HG02763 (cell line): ENCODE results near the gene ZG16B.

ENCODE experiments used
- ATAC-seq: cut with Tn5 transposase; IDR thresholded peaks from one replicate; pipeline ENCODE4 v1.9.1; 2021; ENCODE audit warnings: mild to moderate bottlenecking, moderate library complexity; ENCODE audit not compliant: unreplicated experiment

The ZG16B gene, protein sequence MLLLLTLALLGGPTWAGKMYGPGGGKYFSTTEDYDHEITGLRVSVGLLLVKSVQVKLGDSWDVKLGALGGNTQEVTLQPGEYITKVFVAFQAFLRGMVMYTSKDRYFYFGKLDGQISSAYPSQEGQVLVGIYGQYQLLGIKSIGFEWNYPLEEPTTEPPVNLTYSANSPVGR

DNA sequence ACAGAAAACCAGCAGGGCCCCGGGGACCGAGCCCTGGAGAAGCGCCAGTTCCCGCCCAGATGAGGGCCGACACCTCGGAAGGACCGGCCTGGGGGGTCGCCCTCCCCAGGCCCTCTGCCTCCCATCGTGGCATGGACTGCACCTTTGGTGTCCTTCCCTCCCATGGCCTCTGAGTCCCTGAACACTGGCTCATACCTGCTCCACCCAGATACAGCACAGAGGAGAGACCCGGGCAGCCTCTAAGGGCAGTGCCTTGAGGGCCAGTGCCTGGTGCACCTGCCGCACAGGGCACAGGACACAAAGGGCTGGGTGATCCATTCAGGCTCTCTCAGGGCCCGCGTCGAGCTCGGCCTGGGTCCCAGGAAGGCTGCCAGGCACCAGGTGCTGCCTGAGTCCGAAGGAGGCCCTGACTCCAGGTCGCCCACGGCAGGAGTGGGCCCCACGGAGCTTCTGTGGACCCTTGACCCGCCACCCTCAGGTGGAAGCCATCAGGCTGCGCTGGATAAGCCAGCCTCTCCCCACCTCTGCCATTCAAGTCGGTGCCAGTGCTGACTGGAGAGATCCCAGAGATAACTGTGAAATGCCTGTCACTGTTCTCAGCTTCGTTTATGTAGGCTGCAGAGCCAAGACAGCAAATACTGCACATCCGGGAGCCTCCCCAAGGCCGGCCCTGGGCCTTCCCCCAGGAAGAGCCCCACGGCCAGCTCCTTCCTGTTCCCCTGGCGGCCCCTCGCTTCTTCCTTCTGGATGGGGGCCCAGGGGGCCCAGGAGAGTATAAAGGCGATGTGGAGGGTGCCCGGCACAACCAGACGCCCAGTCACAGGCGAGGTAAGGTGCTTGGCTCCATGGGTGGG is at the start of gene ZG16B:
TSS of gene ZG16B (plus strand) at position 803 of the 854 bp plus-strand sequence. CDS start 139 bp downstream, outside the sequence.
- no peak for ATAC-seq

DNA sequence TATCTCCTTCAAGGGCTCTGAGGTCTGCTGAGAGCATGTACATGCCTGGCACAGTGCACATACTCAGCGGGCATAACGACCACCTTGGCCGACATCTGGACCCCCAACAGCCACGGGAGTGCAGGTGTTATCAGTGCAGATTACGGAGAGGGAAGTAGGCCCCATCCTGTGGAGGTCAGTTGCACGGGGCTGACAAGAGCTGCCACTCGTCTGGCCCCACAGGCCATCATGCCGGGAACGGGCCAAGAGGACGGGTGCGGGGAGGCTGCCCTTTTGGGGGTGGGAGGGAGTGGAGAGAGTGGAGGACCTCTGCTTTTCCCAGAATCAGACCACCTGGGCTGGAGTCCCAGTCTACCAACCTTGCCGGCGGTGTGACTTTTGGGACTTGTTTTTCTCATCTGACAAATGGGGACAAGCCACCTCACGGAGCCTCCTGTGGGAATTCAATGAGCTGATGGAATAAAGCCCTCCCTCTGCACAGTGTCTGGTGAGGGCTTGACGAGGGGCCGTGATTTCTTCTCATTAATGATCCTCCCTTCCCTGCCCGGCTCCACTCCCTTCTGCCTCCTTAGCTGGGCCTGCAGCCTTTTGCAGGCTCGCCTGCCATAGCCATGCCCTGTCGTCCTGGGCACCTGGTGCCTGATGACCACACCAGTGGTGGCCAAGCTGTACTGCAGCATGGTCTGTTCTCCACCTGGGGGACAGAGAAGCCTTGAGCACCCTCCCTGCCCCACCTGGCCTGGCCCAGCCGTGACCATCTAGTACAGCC is 47.3 kb upstream of the ZG16B start:
- no peak for ATAC-seq

DNA sequence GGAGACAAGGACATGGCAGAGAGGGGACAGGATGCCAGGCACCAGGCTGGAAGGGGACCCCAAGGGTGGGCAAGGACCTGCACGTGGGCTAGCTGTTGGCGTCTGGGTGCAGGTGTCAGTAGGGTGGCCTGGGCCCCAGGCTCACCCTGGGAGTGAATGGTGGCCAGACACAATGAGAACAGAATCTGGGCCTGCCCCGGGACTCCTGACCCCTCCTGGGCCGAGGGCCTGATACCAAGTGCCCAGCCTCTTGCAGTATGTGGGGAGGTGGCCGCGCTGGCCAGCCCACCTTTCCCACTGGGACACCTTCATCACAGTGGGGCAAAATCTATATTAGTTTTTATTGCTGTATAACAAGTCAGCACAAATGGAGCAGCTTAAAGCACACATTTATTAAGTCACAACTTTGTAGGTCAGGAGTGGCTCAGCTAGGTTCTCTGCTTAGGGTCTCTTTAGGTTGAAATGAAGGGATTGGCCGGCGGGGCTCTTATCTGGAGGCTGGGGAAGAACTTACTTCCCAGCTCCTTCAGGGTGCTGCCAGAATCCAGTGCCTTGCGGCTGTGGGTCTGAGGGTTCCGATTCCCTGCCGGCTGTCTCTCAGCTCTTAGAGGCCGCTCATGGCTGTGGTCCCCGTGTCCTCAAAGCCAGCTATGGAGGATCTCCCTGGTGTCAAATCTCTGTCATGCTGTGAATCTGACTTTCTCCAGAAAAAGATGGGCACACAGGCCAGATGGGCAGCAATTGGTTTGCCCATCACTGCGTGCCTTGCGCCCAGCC is 46.3 kb upstream of the ZG16B start:
- no peak for ATAC-seq

DNA sequence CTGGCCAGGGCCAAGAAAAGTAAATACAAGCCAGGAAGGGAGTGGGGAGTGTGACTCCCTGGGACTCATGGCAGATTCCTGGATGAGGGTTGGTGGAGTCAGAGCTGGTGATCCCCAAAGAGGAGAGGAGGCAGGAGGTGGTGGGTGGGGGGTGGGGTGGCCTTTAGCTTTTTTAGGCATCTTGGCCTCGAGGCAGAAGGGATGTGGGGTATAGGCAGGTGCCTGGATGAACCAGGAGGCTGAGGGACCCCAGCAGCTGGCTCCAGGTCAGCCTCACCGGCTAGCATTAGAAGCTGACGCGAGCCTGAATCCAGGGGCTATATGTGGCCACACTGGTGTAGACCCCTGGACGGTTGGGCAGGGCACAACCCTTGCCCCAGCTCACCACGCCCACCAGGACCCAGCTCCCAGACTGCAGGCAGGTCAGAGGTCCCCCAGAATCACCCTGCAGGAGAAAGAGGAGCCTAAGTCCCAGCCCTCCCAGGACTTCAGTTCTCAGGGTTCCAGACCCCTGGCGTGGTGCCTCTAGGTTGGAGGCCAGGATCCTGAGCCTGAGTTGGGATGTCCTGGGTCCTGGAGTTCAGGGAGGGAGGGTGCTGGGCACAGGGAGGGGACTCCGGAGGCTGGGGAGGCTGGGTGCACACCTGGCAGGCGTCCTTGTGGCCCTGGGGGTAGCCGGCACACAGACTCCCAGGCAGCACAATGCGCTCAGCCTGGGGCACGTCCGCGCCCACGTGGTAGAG is 45.6 kb upstream of the ZG16B start:
- no peak for ATAC-seq

DNA sequence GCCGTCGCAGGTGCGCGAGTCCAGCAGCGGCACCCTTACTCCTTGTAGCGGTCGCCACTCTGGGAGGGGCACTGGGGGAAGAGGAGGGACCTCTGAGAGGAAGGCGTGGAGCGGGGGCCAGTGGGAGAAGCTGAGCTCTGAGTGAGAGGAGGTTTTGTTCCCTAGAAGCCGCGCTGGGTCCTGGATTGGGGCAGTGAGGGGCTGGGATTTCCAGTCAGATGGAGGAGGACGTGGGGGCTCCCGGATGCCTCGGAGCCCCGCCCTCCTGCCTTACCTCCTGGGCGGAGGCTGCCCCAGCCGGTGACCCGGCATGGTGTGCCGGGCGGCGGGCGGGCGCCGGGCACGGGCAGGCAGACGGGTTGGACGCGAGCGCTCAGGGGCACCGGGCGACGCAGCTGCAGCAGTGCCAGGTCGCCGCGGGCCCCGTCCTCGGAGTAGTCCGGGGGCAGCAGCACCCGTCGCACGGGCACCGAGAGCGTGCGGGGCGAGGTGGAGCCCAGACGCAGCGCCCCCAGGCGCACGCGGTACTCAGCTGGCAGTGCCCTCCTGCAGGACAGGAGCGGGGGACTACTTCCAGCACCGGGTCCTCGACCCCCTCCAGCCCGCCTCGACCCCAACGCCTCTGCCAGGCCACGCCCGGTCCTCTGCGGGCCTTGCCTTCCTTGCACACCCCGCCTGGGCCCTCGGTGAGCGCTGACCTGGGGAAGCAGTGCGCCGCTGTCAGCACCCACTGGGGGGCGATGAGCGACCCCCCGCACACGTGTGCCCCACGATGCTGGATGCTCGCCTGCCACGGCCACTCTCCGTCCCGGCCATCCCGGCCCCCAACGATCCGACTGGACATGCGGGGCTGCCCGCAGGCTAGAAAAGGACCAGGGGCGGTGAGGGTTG is 44.8 kb upstream of the ZG16B start:
- no peak for ATAC-seq

DNA sequence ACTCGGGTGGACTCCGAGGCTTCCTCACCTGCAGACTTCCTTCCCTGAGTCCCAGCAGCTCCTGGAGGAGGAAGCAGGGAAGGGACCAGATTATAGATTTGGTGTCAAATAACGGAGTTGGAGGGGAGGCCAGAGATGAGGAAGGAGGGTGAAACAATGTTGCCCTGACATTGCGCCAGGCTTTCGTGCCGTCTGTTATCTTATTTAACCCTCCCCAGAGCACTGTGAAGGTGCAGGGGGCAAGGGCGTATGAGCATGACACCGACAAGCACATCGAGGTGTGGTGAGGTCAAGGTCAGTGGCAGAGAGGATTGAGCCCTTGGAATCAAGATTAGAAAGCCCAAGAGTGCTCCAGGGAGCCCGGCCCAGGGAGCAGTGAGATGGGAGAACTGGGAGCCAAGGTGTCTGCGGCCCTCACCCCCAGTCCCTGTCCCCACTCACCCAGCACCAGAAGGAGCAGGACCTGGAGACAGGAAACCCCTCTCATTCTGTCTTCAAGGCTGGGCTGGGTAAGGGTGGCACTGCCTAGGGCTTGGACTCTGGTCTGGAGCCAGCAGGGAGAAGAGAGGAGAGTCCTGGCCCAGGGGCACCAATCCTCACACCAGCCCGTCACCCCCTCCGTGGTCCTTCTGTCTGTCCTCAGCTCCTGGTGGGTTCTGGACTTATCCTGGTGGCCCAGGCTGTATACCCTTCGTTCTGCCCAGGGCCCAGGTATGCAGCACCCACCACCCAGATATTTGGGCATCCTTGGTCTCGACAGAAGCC is 43.9 kb upstream of the ZG16B start:
- no peak for ATAC-seq

DNA sequence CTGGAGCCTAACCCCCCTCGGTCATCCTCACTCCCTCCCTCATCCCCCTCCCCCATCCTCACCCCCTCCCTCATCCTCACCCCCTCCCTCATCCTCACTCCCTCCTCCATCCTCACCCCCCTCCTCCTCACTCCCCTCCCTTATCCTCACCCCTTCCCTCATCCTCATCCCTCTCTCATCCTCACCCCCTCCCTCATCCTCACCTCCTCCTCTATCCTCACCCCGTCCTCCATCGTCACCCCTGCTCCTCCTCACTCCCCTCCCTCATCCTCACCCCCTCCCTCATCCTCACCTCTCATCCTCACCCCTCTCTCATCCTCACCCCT is 43.3 kb upstream of the ZG16B start:
- ATAC-seq = no peak

DNA sequence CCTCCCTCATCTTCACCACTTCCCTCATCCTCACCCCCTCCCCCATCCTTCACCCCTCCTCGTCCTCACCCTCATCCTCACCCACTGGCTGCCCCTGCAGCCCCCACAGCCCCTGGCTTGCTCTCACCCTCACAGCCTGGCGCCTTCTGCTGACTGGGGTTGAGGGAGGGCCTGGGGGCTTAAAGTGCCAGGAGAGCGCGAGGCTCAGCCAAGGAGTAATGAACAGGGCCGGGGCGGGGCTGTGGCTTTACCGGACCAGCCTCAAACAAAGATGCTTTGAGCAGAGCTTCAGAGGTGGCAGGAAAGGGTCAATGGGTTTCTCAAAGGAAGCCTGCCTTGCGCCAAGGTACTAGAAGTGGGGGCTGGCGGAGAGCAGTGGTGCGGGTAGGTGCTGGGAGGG is 42.7 kb upstream of the ZG16B start, which contains the start of gene PRSS33:
TSS of gene PRSS33 (minus strand) at position 155 of the 400 bp plus-strand sequence. CDS start 1,013 bp downstream, outside the sequence.
- ATAC-seq = no peak

DNA sequence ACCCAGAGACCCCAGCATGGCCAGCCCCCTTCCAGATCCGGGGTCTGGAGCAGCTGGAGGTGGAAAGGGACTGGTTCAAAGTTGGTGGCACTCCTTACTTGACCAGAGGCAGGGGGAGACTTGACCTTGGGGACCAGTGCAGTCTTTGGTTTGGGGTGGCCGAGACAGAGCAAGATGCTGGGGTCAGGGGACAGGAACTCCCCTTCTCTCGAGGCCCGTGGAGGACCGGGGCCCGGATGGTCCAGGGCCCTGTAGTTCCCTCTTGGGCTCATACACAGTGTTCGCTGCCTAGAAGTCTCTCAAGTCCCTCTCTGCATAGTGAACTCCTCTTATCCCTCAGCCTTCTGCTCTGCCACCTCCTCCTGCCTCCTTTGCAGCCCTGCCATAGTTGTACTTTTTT is 42.1 kb upstream of the ZG16B start:
- ATAC-seq = no peak

DNA sequence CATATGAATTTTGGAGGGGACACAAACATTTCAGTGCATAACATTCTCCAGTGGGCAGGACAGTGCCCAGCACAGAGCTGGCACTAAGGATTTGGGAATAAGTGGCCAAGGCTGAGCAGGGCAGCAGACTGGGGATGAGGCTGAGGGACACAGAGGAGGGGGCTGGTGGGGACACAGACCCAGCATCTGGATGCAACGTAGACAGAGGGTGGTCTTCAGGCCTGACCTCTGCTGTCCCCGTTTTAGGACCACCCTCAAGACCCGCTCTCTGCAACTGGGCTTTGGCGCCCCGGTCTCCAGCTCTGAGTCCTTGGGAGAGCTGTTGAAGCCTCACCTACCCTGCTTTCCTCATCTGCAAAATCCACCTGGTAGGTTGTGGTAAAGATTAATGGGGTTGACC is 39.5 kb upstream of the ZG16B start:
- no peak for ATAC-seq

DNA sequence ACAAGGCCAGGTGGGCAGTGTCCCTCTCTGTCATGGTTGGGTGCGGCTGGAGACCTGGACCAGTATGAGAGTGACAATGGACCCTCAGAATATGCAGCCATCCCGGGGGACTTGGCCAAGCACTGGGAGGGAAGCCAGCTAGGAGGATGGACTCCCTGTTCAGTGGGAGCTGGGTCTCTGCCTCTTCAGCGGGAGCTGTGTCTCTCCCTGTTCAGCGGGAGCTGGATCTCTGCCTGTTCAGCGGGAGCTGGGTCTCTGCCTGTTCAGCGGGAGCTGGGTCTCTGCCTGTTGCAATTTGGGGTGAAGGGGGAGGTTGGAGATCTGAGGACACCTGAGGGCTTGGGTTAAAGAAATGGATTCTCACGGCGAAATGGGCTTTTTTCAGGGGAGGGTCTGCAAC is 38.9 kb upstream of the ZG16B start:
- no peak for ATAC-seq

DNA sequence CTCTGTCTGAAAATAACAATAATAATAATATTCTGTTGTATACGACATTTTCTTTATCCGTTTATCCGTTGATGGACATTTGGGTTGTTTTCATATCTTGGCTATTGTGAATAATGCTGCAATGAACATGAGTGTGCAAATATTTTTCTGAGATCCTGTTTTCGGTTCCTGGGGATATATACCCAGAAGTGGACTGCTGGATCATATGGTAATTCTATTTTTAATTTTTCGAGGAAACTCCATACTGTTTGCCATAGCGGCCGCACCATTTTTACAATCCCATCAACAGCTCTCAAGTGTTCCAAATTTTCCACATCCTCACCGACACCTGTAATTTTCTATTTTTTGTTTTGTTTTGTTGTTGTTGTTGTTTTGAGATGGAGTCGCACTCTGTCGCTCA is 37.2 kb upstream of the ZG16B start:
- ATAC-seq = no peak

DNA sequence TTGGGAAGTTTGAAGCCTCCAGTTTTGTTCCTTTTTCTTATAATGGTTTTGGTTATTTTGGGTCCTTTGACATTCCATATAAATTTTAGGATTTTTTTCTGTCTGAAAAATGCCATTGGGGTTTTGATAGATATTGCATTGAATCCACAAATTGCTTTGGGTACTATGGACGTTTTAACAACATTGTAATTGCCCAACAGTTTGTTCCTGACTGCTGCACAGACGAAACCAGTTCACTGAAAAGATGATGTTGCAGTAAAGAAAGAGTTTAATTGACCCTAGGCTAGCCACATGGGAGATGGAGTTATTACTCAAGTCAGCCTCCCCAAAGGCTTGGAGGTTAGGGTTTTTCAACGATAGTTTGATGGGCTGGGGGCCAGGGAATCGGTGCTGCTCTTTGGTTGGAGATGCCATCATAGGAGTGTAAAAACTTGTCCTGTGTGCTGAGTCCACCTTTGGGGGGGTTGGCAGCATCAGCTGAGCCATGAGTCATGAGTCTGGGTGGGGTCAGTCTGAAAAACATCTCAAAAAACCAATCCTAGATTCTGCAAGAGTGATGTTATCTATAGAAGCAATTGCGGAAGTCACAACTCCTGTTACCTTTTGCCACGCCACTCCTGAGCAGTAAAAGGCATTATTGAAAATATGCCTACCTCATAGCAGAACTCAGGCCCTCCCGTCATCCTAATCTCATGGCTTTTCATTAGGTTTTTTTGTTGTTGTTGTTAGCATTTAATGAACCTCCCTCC is 34.5 kb upstream of the ZG16B start:
- no peak for ATAC-seq

DNA sequence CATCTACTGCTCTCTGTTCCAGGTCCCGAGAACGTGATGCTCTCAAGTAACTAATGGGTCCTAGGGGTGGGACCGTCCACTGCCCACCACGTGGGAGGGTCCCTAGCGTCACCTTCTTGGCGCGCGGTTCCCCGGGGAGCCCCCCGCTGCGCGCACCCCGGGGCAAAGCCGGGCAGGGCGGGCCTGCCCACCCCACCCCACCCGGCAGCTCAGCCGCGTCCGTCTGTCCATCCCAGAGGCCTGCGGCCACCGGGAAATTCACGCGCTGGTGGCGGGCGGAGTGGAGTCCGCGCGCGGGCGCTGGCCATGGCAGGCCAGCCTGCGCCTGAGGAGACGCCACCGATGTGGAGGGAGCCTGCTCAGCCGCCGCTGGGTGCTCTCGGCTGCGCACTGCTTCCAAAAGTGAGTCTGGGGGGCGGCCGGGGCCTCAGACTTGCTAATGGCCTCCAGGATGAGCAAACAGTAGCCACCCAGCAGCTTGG is 31.3 kb upstream of the ZG16B start:
- ATAC-seq = no peak

DNA sequence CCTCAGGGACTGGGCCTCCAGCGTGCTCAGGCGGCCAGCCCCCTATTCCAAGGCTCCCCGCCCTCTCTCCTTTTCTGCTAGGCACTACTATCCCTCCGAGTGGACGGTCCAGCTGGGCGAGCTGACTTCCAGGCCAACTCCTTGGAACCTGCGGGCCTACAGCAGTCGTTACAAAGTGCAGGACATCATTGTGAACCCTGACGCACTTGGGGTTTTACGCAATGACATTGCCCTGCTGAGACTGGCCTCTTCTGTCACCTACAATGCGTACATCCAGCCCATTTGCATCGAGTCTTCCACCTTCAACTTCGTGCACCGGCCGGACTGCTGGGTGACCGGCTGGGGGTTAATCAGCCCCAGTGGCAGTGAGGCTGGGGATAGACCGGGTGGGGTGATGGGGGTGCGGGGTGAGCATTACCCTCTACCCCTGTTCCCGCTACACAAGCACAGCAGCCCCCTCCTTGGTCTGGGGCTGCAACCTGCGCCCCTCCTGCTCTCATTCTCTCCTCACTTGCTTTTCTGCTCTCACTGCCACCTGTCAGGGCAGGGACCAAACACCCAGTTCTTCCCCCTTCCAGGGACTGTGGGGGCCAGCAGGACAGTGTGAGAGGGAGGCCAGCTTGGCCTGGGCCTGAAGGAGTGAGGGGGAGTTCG is 30.8 kb upstream of the ZG16B start:
- ATAC-seq = no peak

DNA sequence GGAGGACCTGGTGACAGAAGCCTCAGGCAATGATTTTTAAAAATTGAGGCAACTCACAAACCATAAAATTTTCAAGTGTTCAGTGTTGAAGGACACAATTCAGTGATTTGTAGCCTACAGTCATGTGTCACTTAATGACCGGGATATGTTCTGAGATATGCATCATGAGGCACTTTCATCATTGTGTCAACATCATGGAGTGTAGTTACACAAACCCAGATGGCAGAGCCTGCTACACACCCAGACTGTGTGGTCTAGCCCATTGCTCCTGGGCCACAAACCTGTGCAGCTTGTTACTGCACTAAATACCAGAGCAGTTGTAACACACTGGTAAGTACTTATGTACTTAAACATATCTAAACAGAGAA is 30.3 kb upstream of the ZG16B start:
- no peak for ATAC-seq

DNA sequence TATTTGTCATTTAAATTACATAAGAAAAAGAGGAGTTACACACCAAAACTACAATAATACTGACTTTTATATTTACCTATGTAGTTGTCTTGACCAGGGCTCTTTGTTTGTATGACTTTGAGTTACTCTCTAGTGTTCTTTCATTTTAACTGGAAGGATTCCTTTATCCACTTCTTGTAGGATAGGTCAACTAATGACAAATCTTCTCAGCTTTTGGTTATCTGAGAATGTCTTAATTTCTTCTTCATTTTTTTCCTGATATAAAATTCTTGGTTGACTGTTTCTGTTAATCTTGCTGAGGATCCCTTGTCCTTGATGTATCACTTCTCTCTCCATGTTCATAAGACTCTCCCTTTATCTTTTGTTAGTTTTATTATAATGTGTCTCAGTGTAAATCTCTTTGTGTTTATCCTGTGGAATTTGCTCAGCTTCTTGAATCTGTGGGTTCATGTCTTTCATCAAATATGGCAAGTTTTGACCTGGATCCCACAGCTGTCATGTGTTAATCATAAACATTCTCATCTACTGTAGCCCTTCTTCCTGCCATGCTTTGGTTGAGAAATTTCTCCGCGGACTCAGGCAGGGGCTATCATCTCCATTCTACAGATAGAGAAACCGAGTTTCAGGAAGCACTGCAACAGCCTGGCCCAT is 26.4 kb upstream of the ZG16B start:
- ATAC-seq = no peak
